GM18520 (cell line): ENCODE measurements around the gene FGF7.
"Not testable (repeated sequence)": the region's sequence is repeated elsewhere in the genome, so short reads cannot be mapped to it uniquely, and the experiment has no call there.

Source experiments
- ATAC-seq: cut with Tn5 transposase; IDR thresholded peaks from one replicate; pipeline ENCODE4 v1.9.1; 2021; ENCODE audit not compliant: unreplicated experiment

Gene FGF7

GRCh38 chr15:49423021-49423420, at the start of gene FGF7:
FGF7 (plus strand) TSS chr15:49423242; CDS start chr15:49424298, 1,056 bp downstream.
- no peak for ATAC-seq

GRCh38 chr15:49379996-49380395, 43.0 kb upstream of the FGF7 start:
- no peak for ATAC-seq

GRCh38 chr15:49380912-49381311, 42.1 kb upstream of the FGF7 start:
- ATAC-seq: no peak

GRCh38 chr15:49382394-49382793, 40.6 kb upstream of the FGF7 start:
- ATAC-seq: no peak

- no peak for ATAC-seq
Measured at GRCh38 chr15:49383266-49383665, 39.8 kb upstream of the FGF7 start.

GRCh38 chr15:49387471-49387870, 35.6 kb upstream of the FGF7 start:
- ATAC-seq: no peak

GRCh38 chr15:49402515-49403296, 20.3 kb upstream of the FGF7 start:
- not testable (repeated sequence) for ATAC-seq

GRCh38 chr15:49406352-49407118, 16.5 kb upstream of the FGF7 start:
- ATAC-seq: no peak

GRCh38 chr15:49410641-49411040, 12.4 kb upstream of the FGF7 start:
- ATAC-seq: no peak

- no peak for ATAC-seq
Measured at GRCh38 chr15:49412797-49413196, 10.2 kb upstream of the FGF7 start.

- no peak for ATAC-seq
Measured at GRCh38 chr15:49415149-49415548, 7.9 kb upstream of the FGF7 start.

- ATAC-seq: no peak
Measured at GRCh38 chr15:49415638-49416037, 7.4 kb upstream of the FGF7 start.

GRCh38 chr15:49418811-49419210, 4.2 kb upstream of the FGF7 start:
- no peak for ATAC-seq

- ATAC-seq: no peak
Measured at GRCh38 chr15:49421991-49422390, 1.1 kb upstream of the FGF7 start.

- no peak for ATAC-seq
Measured at GRCh38 chr15:49423901-49424550, 984 bp downstream of the FGF7 start.

- ATAC-seq: no peak
Measured at GRCh38 chr15:49424954-49425353, 1.9 kb downstream of the FGF7 start.

- ATAC-seq: no peak
Measured at GRCh38 chr15:49427372-49427771, 4.3 kb downstream of the FGF7 start.

- no peak for ATAC-seq
Measured at GRCh38 chr15:49428409-49429095, 5.5 kb downstream of the FGF7 start.

GRCh38 chr15:49430046-49430445, 7.0 kb downstream of the FGF7 start:
- no peak for ATAC-seq

GRCh38 chr15:49435174-49435573, 12.1 kb downstream of the FGF7 start:
- no peak for ATAC-seq

- ATAC-seq: no peak
Measured at GRCh38 chr15:49436751-49437150, 13.7 kb downstream of the FGF7 start.
